Epidermal melanocyte (primary cell): ENCODE data around the gene ANKRD6.

Experiments used
- DNase-seq: peaks from one replicate; pipeline ENCODE4 v3.0.0; 2011; ENCODE audit warnings: low spot score; ENCODE audit not compliant: insufficient read length

ANKRD6 gene

DNA sequence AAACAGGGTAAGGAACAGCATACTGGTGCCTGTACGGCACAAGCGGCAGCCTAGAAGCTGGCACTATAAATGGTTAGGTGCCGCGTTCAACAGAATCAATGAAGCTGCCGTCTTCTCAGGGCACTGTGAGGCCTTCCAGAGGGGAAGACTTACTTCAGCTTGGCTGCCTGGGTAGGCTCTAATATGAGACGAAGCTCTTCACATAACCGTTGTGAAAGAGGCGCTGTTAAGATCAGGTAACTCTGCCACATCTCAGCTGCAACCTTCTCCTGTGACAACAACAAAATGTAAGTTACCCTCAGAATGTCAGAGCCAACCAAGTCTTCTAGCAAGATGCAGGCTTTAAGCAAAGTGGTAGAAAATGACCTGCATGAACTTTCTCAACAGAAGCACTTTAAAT, 217.6 kb downstream of the ANKRD6 start:
- no peak for DNase-seq

DNA sequence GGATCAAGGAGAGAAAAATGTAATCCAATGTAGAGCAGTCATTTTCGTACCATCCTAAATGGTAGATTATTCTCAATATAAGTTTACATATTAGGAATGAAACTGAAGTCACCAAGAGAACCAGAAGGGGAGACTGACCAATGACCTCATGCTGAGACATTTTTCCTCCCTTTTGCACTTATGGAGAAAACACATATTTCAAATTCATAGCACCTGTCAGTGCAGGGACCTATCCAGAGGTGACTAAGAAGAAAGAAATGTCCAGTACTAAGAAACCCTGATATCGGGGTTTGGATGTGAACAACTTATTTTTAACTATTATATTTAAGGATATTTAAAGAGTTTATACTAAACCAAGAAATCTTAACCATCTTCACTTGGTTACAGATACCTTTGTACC, 222.2 kb downstream of the ANKRD6 start:
- DNase-seq, result no peak

DNA sequence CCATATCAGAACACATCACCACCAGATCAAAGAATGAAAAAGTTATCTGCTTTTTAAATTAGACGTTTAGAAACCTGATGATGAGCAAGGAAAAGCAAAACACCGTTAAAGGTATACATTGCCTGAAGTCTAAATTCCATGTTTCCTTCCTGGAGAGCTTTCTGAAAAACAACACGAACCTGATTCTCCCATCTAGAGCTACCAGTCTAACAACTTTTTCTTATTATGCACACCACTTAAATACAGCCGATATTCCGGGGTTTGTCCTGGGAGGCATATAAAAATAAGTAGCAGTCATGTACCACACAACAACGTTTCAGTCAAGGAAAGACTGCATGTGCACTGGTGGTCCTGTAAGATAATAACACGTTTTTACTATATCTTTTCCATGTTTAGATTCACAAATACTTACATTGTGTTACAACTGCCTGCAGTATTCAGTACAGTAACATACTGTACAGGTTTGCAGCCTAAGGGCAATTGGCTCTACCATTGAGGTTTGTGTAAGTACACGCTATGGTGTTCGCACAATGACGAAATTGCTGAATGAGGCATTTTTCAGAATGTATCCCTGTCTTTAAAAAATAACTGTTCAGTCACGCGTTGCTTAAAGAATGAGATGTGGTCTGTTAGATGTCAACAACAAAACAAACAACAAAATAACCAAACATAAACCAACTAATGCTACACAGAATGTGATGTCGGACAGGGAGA, 224.7 kb downstream of the ANKRD6 start:
- DNase-seq, result no peak

DNA sequence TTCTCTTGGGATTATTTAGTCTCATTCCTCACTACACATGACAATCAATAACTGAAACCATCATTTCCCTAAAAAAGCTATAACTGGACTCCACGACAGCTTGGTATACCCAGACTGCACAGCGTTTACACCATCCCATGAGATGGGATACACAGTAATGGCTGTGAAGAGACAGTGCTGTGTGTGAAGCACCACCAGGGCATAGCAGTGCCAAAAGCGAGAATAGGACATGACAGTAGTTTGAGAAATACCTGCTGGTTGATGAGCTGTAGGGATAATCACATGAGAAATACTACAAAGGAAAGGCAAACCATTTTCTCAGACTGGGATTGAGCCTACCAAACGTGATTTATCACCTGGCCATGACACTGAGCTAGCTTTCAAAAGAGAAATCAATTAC, 228.0 kb downstream of the ANKRD6 start:
- DNase-seq, result no peak

DNA sequence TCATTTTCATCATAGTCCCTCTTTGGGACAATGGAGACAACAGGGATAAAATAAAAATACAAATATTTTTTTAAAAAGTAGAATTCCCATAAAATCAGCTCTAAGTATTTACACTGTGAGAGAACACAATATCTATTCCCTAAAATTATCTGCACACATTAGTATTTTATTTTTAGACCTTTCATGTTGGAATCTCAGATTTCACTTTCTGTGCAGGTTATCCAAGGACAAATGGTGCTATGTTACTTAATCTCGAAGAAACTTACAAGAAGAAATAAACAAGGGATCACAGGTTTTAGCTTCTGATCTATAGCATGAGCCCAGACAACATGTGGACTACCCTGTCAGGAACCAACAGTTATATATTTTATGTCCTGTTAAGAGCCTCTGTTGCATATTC, 228.6 kb downstream of the ANKRD6 start:
- DNase-seq, result no peak

DNA sequence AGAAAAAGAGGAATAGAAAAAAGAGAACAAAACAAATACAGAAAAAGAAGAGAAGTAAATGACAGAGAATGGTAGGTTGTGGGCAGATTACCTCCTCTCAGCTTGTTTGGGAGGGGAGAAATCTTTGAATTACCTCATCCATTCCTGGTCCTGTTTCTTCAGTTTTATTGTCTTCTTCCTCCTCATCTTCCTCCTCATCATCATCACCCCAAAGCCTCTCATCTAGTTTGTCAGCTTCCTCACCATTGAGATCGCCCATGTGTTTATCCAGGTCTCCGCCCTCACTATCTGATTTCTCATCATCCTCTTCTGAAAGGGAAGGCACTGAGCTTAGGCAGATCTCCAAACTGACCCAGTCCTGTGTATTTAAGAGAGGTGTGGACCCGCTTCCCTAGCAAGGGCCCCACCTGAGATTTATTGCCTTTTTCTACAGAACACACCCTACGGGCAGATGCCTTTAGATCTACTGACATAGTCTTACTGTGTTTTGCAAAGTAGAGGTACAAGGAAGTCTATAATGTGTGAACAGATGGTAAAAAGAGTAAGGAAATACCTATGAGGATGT, 229.8 kb downstream of the ANKRD6 start:
- DNase-seq, result no peak

DNA sequence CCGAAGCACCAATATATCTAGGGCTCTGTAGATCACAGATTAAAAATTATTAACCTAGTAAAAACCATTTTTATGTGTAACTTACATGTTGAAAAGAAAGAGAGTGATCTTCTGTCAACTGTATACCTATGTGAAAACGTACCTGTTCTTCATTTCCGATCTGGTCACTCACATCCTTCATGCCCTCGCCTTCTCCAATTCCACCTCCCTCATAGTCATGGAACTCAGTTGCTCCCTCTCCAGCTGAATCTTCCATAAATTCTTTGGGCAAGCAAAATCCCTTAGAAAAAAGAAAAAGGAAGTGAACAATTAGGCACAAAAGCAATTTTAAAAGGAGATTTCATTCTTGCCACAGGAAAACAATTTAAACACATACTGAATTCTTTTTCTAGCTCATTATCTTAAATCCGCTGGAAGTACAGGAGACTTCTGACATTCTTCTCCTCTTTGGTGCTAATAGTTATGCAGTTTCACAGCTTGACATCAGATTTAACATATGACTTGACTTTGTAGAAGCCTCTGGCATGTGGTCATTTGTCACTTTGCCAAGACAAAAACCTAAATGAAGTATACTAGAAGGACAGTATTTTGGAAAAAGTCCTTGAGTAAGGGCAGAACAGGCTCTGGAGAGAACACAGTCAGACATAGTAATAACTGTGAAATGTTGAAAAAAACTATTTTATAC, 235.1 kb downstream of the ANKRD6 start:
- DNase-seq, result no peak

DNA sequence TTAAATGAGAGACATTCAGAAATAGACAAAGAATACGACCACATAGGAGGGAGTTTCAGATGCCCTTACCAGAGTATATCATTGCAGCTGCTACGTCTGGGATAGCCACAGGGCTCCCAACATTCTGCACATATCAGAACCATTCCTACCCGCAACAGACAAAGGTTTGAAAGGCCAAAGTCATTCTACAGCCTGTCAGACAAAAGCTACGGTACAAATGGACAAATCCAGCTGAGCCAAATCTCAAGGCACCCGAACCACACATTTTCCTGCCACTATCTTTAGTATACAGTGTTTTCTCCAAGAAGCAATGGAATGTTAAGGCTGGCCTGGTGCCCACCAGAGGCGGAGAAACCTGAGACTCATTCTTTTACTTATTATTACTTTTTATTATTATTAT, 236.1 kb downstream of the ANKRD6 start:
- no peak for DNase-seq

DNA sequence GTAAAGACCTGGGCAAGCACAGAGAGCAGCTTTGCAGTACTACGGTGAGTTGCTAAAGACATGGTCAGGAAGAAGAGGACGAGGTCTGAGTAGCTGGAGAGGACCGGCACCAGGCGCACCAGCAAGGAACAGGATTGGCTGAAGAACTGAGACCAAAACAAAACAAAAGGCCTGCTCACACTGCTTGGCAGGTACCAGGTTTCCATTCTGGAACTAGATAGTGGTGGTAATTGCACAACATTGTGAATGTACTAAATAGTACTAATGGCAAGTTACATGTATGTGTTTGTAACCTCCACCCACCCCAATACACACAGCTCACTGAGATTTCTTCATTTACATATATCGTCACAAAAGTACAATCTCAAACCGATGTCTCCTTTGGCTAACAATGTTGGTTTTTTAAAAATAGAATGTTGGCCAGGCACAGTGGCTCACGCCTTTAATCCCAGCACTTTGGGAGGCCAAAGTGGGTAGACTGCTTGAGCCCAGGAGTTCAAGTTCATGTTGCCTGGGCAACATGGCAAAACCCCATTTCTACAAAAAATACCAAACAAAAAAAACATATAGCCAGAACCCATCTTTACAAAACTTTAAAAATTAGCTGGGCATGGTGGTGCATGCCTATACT, 238.1 kb downstream of the ANKRD6 start:
- DNase-seq, result no peak

DNA sequence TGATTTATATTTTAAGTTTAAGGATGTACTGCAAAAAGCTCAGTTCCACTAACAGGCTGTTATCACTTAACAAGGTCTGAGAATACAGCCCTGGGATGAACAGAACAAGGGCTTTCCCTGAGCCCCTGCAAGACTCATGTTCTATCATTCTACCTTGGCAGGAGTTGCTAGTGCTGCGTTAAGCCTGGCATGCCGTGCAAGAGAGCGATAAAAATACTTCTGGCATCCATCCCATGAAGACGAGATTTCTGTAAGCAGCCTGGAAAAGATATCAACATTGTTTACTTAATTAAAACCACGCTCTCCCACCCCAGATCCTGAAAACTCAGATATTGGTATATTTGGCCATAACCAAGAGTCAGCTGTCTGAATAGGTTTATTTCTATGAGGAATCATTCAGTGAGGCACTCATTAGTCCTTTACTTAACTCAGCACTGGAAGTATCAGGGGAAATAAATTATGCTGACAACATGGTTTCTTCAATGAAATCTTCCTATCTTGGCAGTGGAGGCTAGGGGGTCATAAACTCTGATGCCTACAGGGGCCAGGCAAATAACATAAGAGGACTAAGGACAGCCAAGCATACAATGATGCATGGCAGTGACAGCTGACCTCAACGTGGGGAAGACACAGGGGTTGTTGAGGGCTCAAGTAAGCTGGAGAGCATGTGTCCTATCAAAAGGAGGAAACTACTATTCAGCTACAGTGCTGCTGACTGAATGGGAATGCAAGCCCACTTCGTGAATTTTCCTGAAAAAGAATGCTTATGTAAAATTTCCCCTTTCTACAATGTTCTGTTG, 243.2 kb downstream of the ANKRD6 start:
- no peak for DNase-seq

DNA sequence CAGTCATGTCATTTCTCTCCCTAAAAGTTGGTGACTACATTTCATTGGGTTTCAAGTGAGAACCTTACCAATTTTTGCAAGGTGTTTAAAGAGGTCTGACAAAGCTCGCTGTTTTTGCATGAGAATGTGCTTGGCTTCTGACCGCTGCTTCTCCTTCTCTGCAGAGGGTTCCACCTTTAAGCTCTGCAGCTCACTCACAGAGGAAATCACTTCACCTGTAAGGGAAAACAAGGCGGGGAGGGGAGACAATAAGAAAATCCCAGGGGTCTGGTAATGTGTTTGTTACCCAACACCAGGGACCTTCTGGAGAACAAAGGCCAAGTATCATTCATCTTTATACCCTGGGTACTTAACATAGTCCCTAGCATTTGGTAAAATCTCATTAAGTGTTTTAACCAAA, 245.6 kb downstream of the ANKRD6 start:
- DNase-seq, result no peak

DNA sequence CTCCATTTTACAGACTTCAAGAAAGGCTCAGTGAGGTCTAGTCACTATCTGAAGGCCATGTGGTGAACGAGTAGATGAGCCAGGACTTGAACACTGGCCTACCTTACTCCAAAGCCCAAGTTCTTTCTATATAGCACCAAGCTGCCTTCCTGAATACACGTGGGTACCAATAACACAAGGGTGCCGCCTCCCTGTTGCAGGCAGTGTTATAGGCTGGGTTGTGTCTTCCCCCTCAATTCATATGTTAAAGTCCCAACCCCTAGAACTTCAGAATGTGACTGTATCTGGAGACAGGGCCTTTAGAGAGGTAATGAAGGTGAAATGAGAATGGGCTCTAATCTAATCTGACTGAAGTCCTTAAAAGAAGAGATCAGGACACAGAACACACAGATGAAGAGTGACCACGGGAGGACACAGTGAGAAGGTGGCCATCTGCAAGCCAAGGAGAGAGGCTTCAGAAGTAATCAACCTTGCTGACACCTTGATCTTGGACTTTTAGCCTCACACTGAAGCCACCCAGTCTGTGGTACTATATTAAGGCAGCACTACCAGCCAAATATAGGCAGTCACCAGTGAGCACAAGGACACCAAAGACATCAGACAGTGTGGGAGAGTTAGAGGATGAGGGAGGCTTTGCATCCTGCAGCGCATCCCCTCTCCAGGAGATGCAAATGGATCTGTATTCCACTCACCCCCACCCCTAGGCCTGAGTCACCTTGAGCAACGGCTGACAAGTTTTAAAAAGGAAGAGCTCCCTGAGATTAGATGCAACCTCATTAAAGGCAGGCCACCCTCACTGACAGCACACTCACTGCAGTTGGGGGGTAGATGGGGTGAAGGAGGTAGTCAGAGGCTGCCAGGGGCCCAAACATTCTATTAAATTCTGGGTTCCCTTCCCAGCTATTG, 246.5 kb downstream of the ANKRD6 start:
- no peak for DNase-seq

DNA sequence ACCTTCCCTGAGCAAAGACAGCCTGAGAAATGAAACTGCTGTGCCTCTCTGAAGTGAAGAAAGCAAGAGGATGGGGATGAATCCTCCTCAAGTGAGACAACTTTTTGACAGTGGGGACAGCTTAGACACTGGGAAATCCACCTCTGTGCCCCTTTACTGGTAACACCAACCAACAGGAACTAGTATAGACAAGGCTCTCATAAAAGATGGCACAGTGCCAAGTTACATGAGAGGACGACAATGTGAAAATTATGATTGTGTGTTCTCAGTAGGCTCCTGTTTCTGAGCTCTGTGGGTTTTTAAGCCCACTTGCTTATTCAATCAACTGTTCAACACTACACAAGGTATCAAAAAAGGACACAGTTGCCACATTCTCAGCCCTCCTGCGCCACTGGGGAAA, 247.2 kb downstream of the ANKRD6 start:
- no peak for DNase-seq

DNA sequence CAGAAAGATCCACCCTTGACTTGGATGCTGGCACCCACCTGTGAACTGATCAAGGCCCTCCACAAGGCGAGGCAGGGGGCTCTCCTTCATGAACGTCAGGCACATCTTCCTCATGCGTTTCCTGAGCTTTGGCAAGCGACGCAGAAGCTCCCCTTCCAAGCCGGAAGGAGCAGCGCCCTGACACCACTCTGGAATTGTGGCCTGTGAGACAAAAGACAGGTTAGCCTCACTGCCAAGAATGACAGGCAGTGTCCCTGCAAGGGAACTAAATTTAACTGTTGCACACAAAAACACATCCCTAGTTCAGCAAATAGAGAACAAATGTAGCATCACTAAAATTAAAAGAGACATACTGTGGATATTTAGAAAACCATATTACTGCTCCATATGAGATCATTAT, 247.6 kb downstream of the ANKRD6 start:
- no peak for DNase-seq

DNA sequence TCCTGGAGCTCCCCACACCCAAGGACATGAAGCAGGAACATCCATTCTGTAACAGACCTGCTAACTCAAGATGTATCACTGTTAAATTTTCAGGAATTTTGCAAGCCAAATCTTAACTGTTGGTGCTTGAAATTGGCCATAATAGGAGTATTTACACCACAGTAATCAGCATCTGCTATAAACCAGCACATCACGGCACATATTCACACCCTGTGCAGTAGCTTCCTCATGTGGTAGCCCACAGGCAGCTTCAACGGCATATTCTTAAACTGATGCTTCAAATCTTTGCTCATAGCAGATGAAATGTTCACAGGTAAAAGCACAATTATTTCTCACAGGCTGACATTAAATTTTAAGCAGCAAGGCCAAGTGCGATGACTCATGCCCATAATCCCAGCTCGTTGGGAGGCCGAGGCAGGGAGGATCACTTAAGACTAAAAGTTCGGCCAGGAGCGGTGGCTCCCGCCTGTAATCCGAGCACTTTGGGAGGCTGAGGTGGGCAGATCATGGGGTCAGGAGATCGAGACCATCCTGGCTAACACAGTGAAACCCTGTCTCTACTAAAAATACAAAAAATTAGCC, 249.1 kb downstream of the ANKRD6 start:
- DNase-seq, result no peak

DNA sequence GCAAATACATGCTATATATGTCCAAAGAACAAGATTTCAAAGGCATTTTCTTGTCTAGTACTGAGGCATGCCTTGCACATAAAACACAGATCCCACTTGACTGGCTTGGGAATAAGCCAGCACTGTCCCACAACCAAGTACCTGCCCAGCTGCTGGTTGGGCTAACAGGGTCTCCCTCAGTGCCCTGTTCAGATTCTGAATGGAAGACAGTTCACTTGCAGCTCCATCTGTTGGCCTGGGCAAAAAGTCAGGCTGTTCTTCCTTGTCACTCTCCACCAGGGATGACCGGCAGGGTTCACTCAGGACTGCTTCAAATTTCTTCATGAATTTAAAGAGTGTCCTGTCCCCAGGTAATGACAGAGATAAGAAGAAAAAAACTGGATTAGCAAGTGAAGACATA, 250.0 kb downstream of the ANKRD6 start:
- DNase-seq, result no peak
